HepG2 (cell line): ENCODE results near the gene TLE5. TPM values are rescaled to one million over a fixed set of nuclear protein-coding genes. Genes with fewer than 3 reads are reported as not detected.

Source experiments
- ATAC-seq: fragments of 200-7000 bp; cut with Tn5 transposase; 3 replicates; pipeline ENCODE4 v1.9.1; 2020; ENCODE audit warnings: mild to moderate bottlenecking, moderate library complexity
- BruUV-seq: library from RNA; stranded (reverse); fragments of 400-500 nt; replicated peaks from 2 replicates; lab custom pipeline; 2021; lab: Mats Ljungman, UMichigan
- CTCF ChIA-PET: fragments of 300-600 bp; formaldehyde crosslinking; extraction: SDS; loops from one replicate; lab custom pipeline; 2021; ENCODE audit warnings: low total read pairs, inconsistent platforms, low intra/inter-chr PET ratio; lab: Yijun Ruan, JAX
- POLR2A ChIA-PET: fragments of 350-600 bp; sonication (Branson Sonifier 250); formaldehyde crosslinking; loops from one replicate; lab custom pipeline; 2020; ENCODE audit warnings: antibody characterized with exemption, inconsistent platforms; lab: Yijun Ruan, JAX
- DNase-seq: peaks from one replicate; pipeline ENCODE4 v3.0.0-alpha.2; 2015; ENCODE audit warnings: low spot score
- FAIRE-seq: peaks from 3 replicates; lab custom pipeline; 2011; peaks lifted over from hg19 to GRCh38; lab: Jason Lieb, UNC
- H2AFZ ChIP-seq: one replicate; pipeline ENCODE4 v1.6.1; 2011; ENCODE audit warnings: low read length, inconsistent platforms
- H3K27ac ChIP-seq: fragments of 300-600 bp; 3 replicates; pipeline ENCODE4 v1.8.0; 2011; ENCODE audit warnings: mixed run types, mild to moderate bottlenecking, mixed read lengths, low read length, inconsistent platforms; ENCODE audit not compliant: insufficient read depth; ENCODE audit errors: extremely low read length
- H3K27me3 ChIP-seq, 2 experiments: fragments of 200-600 bp in 1 of 2; 2 replicates in 1 of 2; 3 replicates in 1 of 2; pipeline versions ENCODE4 v1.6.0 to v1.8.0; 2011; ENCODE audit warnings: low read length in 2 of 2, mild to moderate bottlenecking in 2 of 2, moderate library complexity in 2 of 2, inconsistent platforms in 1 of 2; ENCODE audit not compliant: insufficient read depth in 2 of 2, control insufficient read depth in 1 of 2
- H3K36me3 ChIP-seq, 2 experiments: fragments of 200-600 bp in 1 of 2; replicated peaks in 1 of 2; 2 replicates in 1 of 2; 3 replicates in 1 of 2; pipeline versions ENCODE4 v1.5.1 to v1.8.0; 2011; ENCODE audit warnings: low read length in 2 of 2, inconsistent platforms in 1 of 2; ENCODE audit not compliant: insufficient read depth in 2 of 2, control insufficient read depth in 1 of 2
- H3K4me1 ChIP-seq: 2 replicates; pipeline ENCODE4 v1.5.1; 2012; ENCODE audit warnings: low read length, inconsistent platforms; ENCODE audit not compliant: insufficient read depth
- H3K4me2 ChIP-seq: 2 replicates; pipeline ENCODE4 v1.6.0; 2011; ENCODE audit warnings: low read depth, low read length, inconsistent platforms
- H3K4me3 ChIP-seq, 3 experiments: fragments of 200-600 bp in 1 of 3; sonication (generic), shearing (Covaris generic) in 1 of 3; replicated peaks in 1 of 3; 2 replicates each; pipeline ENCODE4 v1.5.1; 2011 to 2016; ENCODE audit warnings: low read length in 3 of 3, inconsistent platforms in 2 of 3, low read depth in 2 of 3, mild to moderate bottlenecking in 2 of 3, control low read depth in 1 of 3, mixed read lengths in 1 of 3; ENCODE audit not compliant: insufficient read depth in 1 of 3
- H3K79me2 ChIP-seq: one replicate; pipeline ENCODE4 v1.6.1; 2011; ENCODE audit warnings: low read length, inconsistent platforms; ENCODE audit not compliant: insufficient read depth
- H3K9ac ChIP-seq: 2 replicates; pipeline ENCODE4 v1.6.0; 2011; ENCODE audit warnings: mild to moderate bottlenecking, low read depth, low read length, inconsistent platforms; ENCODE audit not compliant: insufficient read depth
- H3K9me3 ChIP-seq: 2 replicates; pipeline ENCODE4 v1.5.1; 2012; ENCODE audit warnings: mild to moderate bottlenecking, low read length
- H4K20me1 ChIP-seq: 2 replicates; pipeline ENCODE4 v1.6.0; 2011; ENCODE audit warnings: inconsistent platforms, mild to moderate bottlenecking, low read length, moderate library complexity; ENCODE audit not compliant: insufficient read depth
- FLYWCH1 ChIP-seq: sonication (generic); formaldehyde crosslinking; IDR thresholded peaks from 2 replicates; pipeline ENCODE4 v1.8.1; 2023; ENCODE audit warnings: mild to moderate bottlenecking, missing genetic modification reagents
- HNRNPK ChIP-seq: fragments of 200-400 bp; formaldehyde crosslinking; IDR thresholded peaks from 2 replicates; pipeline ENCODE4 v1.6.1; 2018; ENCODE audit warnings: low read length, low read depth, moderate library complexity, mild to moderate bottlenecking; ENCODE audit not compliant: poor library complexity, severe bottlenecking
- MAFG ChIP-seq: sonication (generic); formaldehyde crosslinking; IDR thresholded peaks from 2 replicates; pipeline ENCODE4 v1.5.1; 2020; ENCODE audit warnings: mild to moderate bottlenecking, missing genetic modification reagents
- PCBP1 ChIP-seq: fragments of 200-400 bp; formaldehyde crosslinking; IDR thresholded peaks from 2 replicates; pipeline ENCODE4 v1.6.1; 2017; ENCODE audit warnings: mild to moderate bottlenecking, low read depth, low read length, borderline replicate concordance
- PCBP2 ChIP-seq: fragments of 200-400 bp; formaldehyde crosslinking; optimal IDR thresholded peaks from 2 replicates; pipeline ENCODE3; 2018; ENCODE audit warnings: low read length, low read depth; ENCODE audit not compliant: poor library complexity, severe bottlenecking
- REXO4 ChIP-seq: sonication (generic); formaldehyde crosslinking; IDR thresholded peaks from 2 replicates; pipeline ENCODE4 v1.8.0; 2022; ENCODE audit warnings: missing genetic modification reagents, mild to moderate bottlenecking, borderline replicate concordance
- ZBTB20 ChIP-seq: sonication (generic); formaldehyde crosslinking; IDR thresholded peaks from 2 replicates; pipeline ENCODE4 v1.8.1; 2023; ENCODE audit warnings: missing genetic modification reagents, low read depth, mild to moderate bottlenecking, borderline replicate concordance
- ZBTB37 ChIP-seq: sonication (generic); formaldehyde crosslinking; IDR thresholded peaks from 2 replicates; pipeline ENCODE4 v1.4.0; 2020; ENCODE audit warnings: mild to moderate bottlenecking, missing genetic modification reagents
- ZNF263 ChIP-seq: sonication (generic); formaldehyde crosslinking; IDR thresholded peaks from 2 replicates; pipeline ENCODE4 v1.4.0; 2020; ENCODE audit warnings: missing genetic modification reagents
- WGBS: methylation state at CpG from one replicate; pipeline ENCODE4 v1.1.6; 2017; ENCODE audit warnings: low lambda C conversion rate; 5-methylcytosine and 5-hydroxymethylcytosine counted together
- in situ Hi-C: cut with HindIII; loops from 2 replicates; pipeline ENCODE4 v1.10.0; 2017; ENCODE audit warnings: low pct_unique_long_range_greater_than_20kb; ENCODE audit not compliant: extremely low pct_ligation_motif_present
- intact Hi-C: fragments of 100-400 bp; cut with micrococcal nuclease; formaldehyde crosslinking; loops from one replicate; pipeline ENCODE4 v1.10.0; 2022; ENCODE audit not compliant: unreplicated experiment
- polyA plus RNA-seq, 8 experiments: library from polyadenylated mRNA; depleted of rRNA in 3 of 8; stranded (reverse) in 7 of 8; unstranded in 1 of 8; fragments of >200 nt; fragmentation: Illumina TruSeq in 4 of 8; extraction: Trizol in 4 of 8; gene quantifications; 2 replicates each; pipeline versions ENCODE4 v1.2.1 to v1.2.3, GENCODE V29; 2011 to 2016; ENCODE audit warnings: low read depth in 4 of 8, missing spikeins in 1 of 8, mixed read lengths in 1 of 8; ENCODE audit not compliant: insufficient read depth in 1 of 8
- total RNA-seq, 5 experiments: library from RNA; depleted of rRNA; stranded (reverse); fragments of >200 nt; fragmentation: Illumina TruSeq; extraction: Trizol; gene quantifications; 2 replicates each; pipeline ENCODE4 v1.2.3, GENCODE V29; 2016; ENCODE audit warnings: low read depth in 1 of 5

The TLE5 gene
- total and polyA plus RNA-seq, 2 of the 13 experiments (the other 11 are each of a cell fraction or from before 2014, with no cell fraction given) = 62.8 to 189 TPM

DNA sequence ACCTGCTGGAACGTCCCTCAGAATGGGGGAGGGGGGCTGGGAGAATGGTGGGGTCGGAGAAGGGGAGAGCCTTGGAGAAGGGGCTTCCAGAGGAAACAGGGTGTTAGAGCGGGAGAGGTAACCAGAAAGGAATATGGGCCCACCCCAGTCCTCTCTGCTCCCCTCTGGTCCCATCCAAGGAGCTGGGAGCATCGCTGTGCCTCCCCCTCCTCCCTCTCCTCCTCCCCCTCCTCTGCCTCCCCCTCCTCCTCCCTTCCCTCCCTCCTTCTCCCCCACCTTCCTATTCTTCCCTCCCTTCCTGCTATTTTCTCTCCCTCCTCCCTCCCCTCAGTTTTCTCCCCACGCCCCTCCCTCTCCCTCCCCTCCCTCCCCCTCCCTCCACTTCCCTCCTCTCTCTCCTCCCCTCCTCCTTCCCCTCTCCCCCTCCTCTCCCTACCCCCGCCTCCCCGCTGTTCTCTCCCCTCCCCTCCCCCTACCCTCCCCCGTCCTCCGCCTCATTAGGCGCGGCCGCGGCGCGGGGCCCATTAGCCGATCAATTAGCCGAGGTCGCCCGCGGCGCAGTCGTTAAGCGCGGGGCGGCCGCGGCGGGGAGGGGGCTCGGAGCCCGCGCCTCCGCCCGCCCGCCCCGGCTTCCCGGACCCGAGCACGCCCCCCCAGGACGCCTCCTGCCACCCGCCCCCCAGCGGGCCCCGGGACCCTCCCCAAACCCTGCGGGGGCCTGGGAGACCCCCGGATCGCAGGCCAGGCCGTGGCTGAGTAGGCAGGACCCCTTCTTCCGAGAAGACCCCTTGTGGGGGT lies 15.4 kb downstream of the TLE5 start:
- no TSS peak for BruUV-seq
- TF ChIP-seq FLYWCH1 (no peak), PCBP1 (0 out of 2 replicates have a peak, but pooled peaks have one; percentile 71), ZNF263 (peak; percentile 56; the same call in 1 of the 2 replicates), PCBP2 (peak; percentile 28), ZBTB20 (CRISPR knock-in tag) (no peak), REXO4 (CRISPR knock-in tag) (no peak), ZBTB37 (CRISPR knock-in tag) (no peak), MAFG (CRISPR knock-in tag) (no peak), HNRNPK (peak; percentile 60)
- Histone ChIP-seq H3K9ac (no peak overlapping the region), H3K4me3 (peak overlapping the region; percentile 37 to 61 (median 44); a peak in 5 of 6 replicates), H4K20me1 (no peaks in the 10 kb centered on the region), H3K79me2 (no peaks in the 10 kb centered on the region), H3K4me1 (peaks cover 15% of the 10 kb centered on the region), H3K36me3 (no peaks in the 10 kb centered on the region), H3K4me2 (peak overlapping the region; percentile 86; the same call in 1 of the 2 replicates), H2AFZ (no peak overlapping the region), H3K27me3 (peaks cover 0 to 4% of the 10 kb centered on the region in 2 experiments; a peak in 3 of 5 replicates), H3K27ac (no peak overlapping the region), H3K9me3 (no peaks in the 10 kb centered on the region)
- ChIA-PET CTCF (no interaction called here), POLR2A (interaction anchor here (1.3 kb wide), 1 partner anchor 16 kb away, joined by 3 read pairs; no protein-coding TSS in a partner anchor)
- intact Hi-C loops (no loop called here), in situ Hi-C loops (no loop called here)
- ATAC-seq (no peak), FAIRE-seq (no peak), DNase-seq (no peak)
- WGBS = 8% methylated on average over 32 of the region's 47 CpGs
